ENCODE results near the gene PODN.

DNA sequence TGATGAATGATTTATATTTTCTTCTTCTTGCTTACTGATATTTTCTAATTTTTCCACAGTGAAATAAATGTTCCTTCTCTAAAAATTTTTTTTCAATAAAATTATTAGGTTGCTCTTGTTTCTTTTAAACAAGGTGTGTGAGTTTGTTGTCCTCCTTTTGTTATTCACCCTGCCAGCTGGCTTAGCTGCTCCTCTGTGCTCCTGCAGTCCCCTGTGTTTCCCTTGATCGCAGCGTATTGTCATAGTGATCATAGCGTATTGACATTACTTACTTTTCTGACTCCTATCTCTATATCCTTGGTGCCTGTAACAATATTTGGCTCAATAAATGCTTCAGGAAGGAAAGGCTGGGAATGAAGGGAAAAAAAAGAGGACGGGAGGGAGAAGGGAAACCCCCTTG, 24.9 kb upstream of the PODN start:
- no peak for TF ChIP-seq CTCF (IDR thresholded peaks at IDR 0.05; ENCODE audit: poor library complexity)
- TF ChIP-seq EZH2 (IDR thresholded peaks at IDR 0.05; ENCODE audit: borderline replicate concordance), result no peak
- no peak for TF ChIP-seq EZH2phosphoT487 (IDR thresholded peaks at IDR 0.05; ENCODE audit: low read depth, severe bottlenecking, unreplicated experiment)

All from hepatocyte (in vitro differentiated cells).